ENCODE measurements around the gene TXNDC2.

DNA sequence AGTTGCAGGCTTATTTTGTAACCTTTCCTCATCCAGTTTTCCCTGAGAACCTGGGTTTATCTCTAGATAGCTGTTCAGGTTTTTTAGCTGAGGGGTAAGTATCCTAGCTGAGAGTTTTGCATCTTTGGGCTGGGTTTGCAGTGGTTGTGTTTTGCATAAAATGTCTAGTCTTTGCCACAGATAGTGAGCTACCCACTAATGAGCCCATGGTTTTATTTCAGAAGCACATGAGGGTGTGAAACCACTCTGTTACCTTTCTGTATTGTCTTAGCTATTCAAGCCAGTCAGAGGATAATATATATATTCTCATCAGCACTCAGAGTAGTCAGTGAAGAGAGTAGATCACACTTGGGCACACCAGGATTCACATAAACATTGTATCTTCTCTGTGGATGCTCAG, 24.6 kb upstream of the TXNDC2 start:
- TF ChIP-seq, protein P1, sequence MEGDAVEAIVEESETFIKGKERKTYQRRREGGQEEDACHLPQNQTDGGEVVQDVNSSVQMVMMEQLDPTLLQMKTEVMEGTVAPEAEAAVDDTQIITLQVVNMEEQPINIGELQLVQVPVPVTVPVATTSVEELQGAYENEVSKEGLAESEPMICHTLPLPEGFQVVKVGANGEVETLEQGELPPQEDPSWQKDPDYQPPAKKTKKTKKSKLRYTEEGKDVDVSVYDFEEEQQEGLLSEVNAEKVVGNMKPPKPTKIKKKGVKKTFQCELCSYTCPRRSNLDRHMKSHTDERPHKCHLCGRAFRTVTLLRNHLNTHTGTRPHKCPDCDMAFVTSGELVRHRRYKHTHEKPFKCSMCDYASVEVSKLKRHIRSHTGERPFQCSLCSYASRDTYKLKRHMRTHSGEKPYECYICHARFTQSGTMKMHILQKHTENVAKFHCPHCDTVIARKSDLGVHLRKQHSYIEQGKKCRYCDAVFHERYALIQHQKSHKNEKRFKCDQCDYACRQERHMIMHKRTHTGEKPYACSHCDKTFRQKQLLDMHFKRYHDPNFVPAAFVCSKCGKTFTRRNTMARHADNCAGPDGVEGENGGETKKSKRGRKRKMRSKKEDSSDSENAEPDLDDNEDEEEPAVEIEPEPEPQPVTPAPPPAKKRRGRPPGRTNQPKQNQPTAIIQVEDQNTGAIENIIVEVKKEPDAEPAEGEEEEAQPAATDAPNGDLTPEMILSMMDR (conservative IDR thresholded peaks at IDR 0.05 in 1 of 2, IDR thresholded peaks at IDR 0.05 in 1 of 2; ENCODE audit: low read depth in 1 of 2, low read length in 2 of 2), result no peak
- no peak for TF ChIP-seq EZH2 (IDR thresholded peaks at IDR 0.05; ENCODE audit: low read length, missing control alignments)
